ENCODE results near the gene ANO10. TPM values are rescaled to one million over a fixed set of nuclear protein-coding genes. Genes with fewer than 3 reads are reported as not detected.

ANO10 gene

Small RNA genes lying within 50 kb of the gene (small RNA-seq; reads per million reads assigned to genes)
- gene RF00019 (ENCODE audit: insufficient read depth): not detected
